Keratinocyte (primary cell): ENCODE results near the gene GRK4. TPM values are rescaled to one million over a fixed set of nuclear protein-coding genes. Genes with fewer than 3 reads are reported as not detected.

Source experiments
- DNase-seq: peaks from one replicate; pipeline ENCODE4 v3.0.0-alpha.2; 2011; ENCODE audit warnings: low read depth, missing footprints, low spot score
- FAIRE-seq: peaks from 2 replicates; lab custom pipeline; 2011; peaks lifted over from hg19 to GRCh38; lab: Jason Lieb, UNC
- H2AFZ ChIP-seq: 2 replicates; pipeline ENCODE4 v1.6.0; 2012; ENCODE audit warnings: low read length, control low read depth, inconsistent platforms; ENCODE audit not compliant: control insufficient read depth
- H3K27ac ChIP-seq: 2 replicates; pipeline ENCODE4 v1.5.1; 2011; ENCODE audit warnings: low read length; ENCODE audit not compliant: control insufficient read depth, insufficient read depth
- H3K27me3 ChIP-seq: 3 replicates; pipeline ENCODE4 v1.6.0; 2011; ENCODE audit warnings: low read length; ENCODE audit not compliant: control insufficient read depth, insufficient read depth; ENCODE audit errors: extremely low read depth
- H3K36me3 ChIP-seq, 2 experiments: 2 replicates in 1 of 2; 3 replicates in 1 of 2; pipeline ENCODE4 v1.5.1; 2011; ENCODE audit warnings: low read length in 2 of 2, mild to moderate bottlenecking in 1 of 2; ENCODE audit not compliant: control insufficient read depth in 2 of 2, insufficient read depth in 2 of 2; ENCODE audit errors: extremely low read depth in 1 of 2
- H3K4me1 ChIP-seq: 3 replicates; pipeline ENCODE4 v1.5.1; 2011; ENCODE audit warnings: low read length; ENCODE audit not compliant: control insufficient read depth, insufficient read depth; ENCODE audit errors: extremely low read depth
- H3K4me2 ChIP-seq: 3 replicates; pipeline ENCODE4 v1.6.0; 2011; ENCODE audit warnings: low read depth, low read length; ENCODE audit not compliant: control insufficient read depth, insufficient read depth; ENCODE audit errors: extremely low read depth
- H3K4me3 ChIP-seq, 3 experiments: fragments of 200-600 bp in 1 of 3; sonication (generic) in 1 of 3; 2 replicates in 2 of 3; 3 replicates in 1 of 3; pipeline ENCODE4 v1.5.1; 2011 to 2016; ENCODE audit warnings: low read length in 3 of 3, mild to moderate bottlenecking in 3 of 3, control low read depth in 2 of 3, inconsistent platforms in 1 of 3, low read depth in 1 of 3, mixed read lengths in 1 of 3, mixed run types in 1 of 3, moderate library complexity in 1 of 3; ENCODE audit not compliant: control insufficient read depth in 2 of 3, insufficient read depth in 2 of 3; ENCODE audit errors: extremely low read depth in 1 of 3
- H3K79me2 ChIP-seq: 2 replicates; pipeline ENCODE4 v1.6.0; 2012; ENCODE audit warnings: low read length; ENCODE audit not compliant: control insufficient read depth, insufficient read depth
- H3K9ac ChIP-seq: 3 replicates; pipeline ENCODE4 v1.6.0; 2011; ENCODE audit warnings: low read length; ENCODE audit not compliant: control insufficient read depth, insufficient read depth; ENCODE audit errors: extremely low read depth
- H3K9me1 ChIP-seq: 3 replicates; pipeline ENCODE4 v1.6.0; 2011; ENCODE audit warnings: low read length; ENCODE audit not compliant: control insufficient read depth, insufficient read depth; ENCODE audit errors: extremely low read depth
- H3K9me3 ChIP-seq: 2 replicates; pipeline ENCODE4 v1.5.1; 2012; ENCODE audit warnings: low read depth, low read length; ENCODE audit not compliant: control insufficient read depth
- H4K20me1 ChIP-seq: 3 replicates; pipeline ENCODE4 v1.6.0; 2011; ENCODE audit warnings: low read length; ENCODE audit not compliant: control insufficient read depth, insufficient read depth; ENCODE audit errors: extremely low read depth
- CTCF ChIP-seq, 3 experiments: IDR thresholded peaks in 1 of 3; conservative IDR thresholded peaks in 1 of 3; optimal IDR thresholded peaks in 1 of 3; 2 replicates in 2 of 3; 3 replicates in 1 of 3; pipeline versions ENCODE3 to v1.5.1; 2011; ENCODE audit warnings: low read length in 3 of 3, mild to moderate bottlenecking in 3 of 3, moderate library complexity in 2 of 3, control low read depth in 1 of 3, inconsistent platforms in 1 of 3; ENCODE audit not compliant: insufficient read depth in 2 of 3; ENCODE audit errors: extremely low read depth in 1 of 3
- EZH2 ChIP-seq: IDR thresholded peaks from one replicate; pipeline ENCODE4 v1.6.1; 2012; ENCODE audit warnings: inconsistent platforms, mild to moderate bottlenecking, low read length, moderate library complexity
- dilution Hi-C: fragments of 300-500 bp; cut with MboI; formaldehyde crosslinking; loops from one replicate; pipeline ENCODE4 v1.7.0; 2020; ENCODE audit warnings: low sequenced_read_pairs; ENCODE audit not compliant: extremely low pct_ligation_motif_present
- polyA plus RNA-seq, 5 experiments: library from polyadenylated mRNA; depleted of rRNA in 3 of 5; stranded (reverse) in 3 of 5; stranded (forward) in 1 of 5; unstranded in 1 of 5; fragments of >200 nt; gene quantifications; 1 replicate in 1 of 5; 2 replicates in 3 of 5; 3 replicates in 1 of 5; pipeline versions ENCODE4 v1.2.1 to v1.2.3, GENCODE V29; 2011 to 2012; ENCODE audit warnings: missing spikeins in 2 of 5, low read depth in 1 of 5, low replicate concordance in 1 of 5

GRK4 gene
- polyA plus RNA-seq, 1 donor (not counting 4 experiments of a cell fraction or from before 2014, with no cell fraction given): 4.3 TPM

GRCh38 chr4:2925931-2926860, 37.2 kb upstream of the GRK4 start:
- Histone ChIP-seq H3K9me3 (no peaks in the 10 kb centered on the region), H3K36me3 (peaks cover 33 to 37% of the 10 kb centered on the region in 2 experiments), H3K27ac (no peak overlapping the region), H4K20me1 (no peaks in the 10 kb centered on the region), H3K9me1 (no peaks in the 10 kb centered on the region), H2AFZ (no peak overlapping the region), H3K4me2 (no peak overlapping the region), H3K79me2 (peaks cover 4% of the 10 kb centered on the region), H3K4me1 (peaks cover 11% of the 10 kb centered on the region), H3K9ac (no peak overlapping the region), H3K27me3 (no peaks in the 10 kb centered on the region), H3K4me3 (no peak overlapping the region)
- TF ChIP-seq EZH2: no peak
- no peak for TF ChIP-seq CTCF (optimal IDR thresholded peaks at IDR 0.05 in 1 of 3, IDR thresholded peaks at IDR 0.05 in 1 of 3, conservative IDR thresholded peaks at IDR 0.05 in 1 of 3; ENCODE audit: extremely low read depth in 1 of 3, insufficient read depth in 2 of 3, low read length in 3 of 3)
- no peak for DNase-seq
- no peak for FAIRE-seq
- dilution Hi-C loops: no loop called here

- Histone ChIP-seq H3K36me3 (peaks cover 33 to 42% of the 10 kb centered on the region in 2 experiments), H3K27me3 (no peaks in the 10 kb centered on the region), H4K20me1 (peaks cover 3% of the 10 kb centered on the region), H3K9me1 (no peaks in the 10 kb centered on the region), H3K4me1 (peaks cover 11% of the 10 kb centered on the region), H3K9ac (no peak overlapping the region), H3K4me2 (no peak overlapping the region), H2AFZ (no peak overlapping the region), H3K27ac (no peak overlapping the region), H3K79me2 (peaks cover 10% of the 10 kb centered on the region), H3K4me3 (no peak overlapping the region), H3K9me3 (no peaks in the 10 kb centered on the region)
- dilution Hi-C loops: no loop called here
- TF ChIP-seq EZH2: no peak
- no peak for TF ChIP-seq CTCF (optimal IDR thresholded peaks at IDR 0.05 in 1 of 3, IDR thresholded peaks at IDR 0.05 in 1 of 3, conservative IDR thresholded peaks at IDR 0.05 in 1 of 3; ENCODE audit: extremely low read depth in 1 of 3, insufficient read depth in 2 of 3, low read length in 3 of 3)
- no peak for DNase-seq
- FAIRE-seq: no peak
Observed at GRCh38 chr4:2927016-2927695, 36.2 kb upstream of the GRK4 start.
